GM18498 (cell line): ENCODE measurements around the gene LHFPL3.
"Not testable (repeated sequence)": the region's sequence is repeated elsewhere in the genome, so short reads cannot be mapped to it uniquely, and the experiment has no call there.

Source experiments
- ATAC-seq: cut with Tn5 transposase; IDR thresholded peaks from one replicate; pipeline ENCODE4 v1.9.1; 2021; ENCODE audit warnings: mild to moderate bottlenecking, moderate library complexity; ENCODE audit not compliant: unreplicated experiment

LHFPL3 gene

GRCh38 chr7:104328296-104328969, at the start of gene LHFPL3:
LHFPL3 (plus strand) TSS chr7:104328603.
- ATAC-seq: no peak

- ATAC-seq: not testable (repeated sequence)
Observed at GRCh38 chr7:104281685-104282084, 46.7 kb upstream of the LHFPL3 start.

GRCh38 chr7:104286839-104287238, 41.6 kb upstream of the LHFPL3 start:
- no peak for ATAC-seq

- no peak for ATAC-seq
Observed at GRCh38 chr7:104288137-104288536, 40.3 kb upstream of the LHFPL3 start.

- no peak for ATAC-seq
Observed at GRCh38 chr7:104294291-104294690, 34.1 kb upstream of the LHFPL3 start.

GRCh38 chr7:104296266-104296665, 32.1 kb upstream of the LHFPL3 start:
- ATAC-seq: no peak

- ATAC-seq: no peak
Observed at GRCh38 chr7:104296900-104297299, 31.5 kb upstream of the LHFPL3 start.

GRCh38 chr7:104299323-104299722, 29.1 kb upstream of the LHFPL3 start:
- ATAC-seq: no peak

GRCh38 chr7:104299777-104300176, 28.6 kb upstream of the LHFPL3 start:
- ATAC-seq: no peak

GRCh38 chr7:104306793-104307192, 21.6 kb upstream of the LHFPL3 start:
- ATAC-seq: no peak

- ATAC-seq: no peak
Observed at GRCh38 chr7:104317948-104318629, 10.3 kb upstream of the LHFPL3 start.

- no peak for ATAC-seq
Observed at GRCh38 chr7:104327534-104327933, 869 bp upstream of the LHFPL3 start.

- ATAC-seq: no peak
Observed at GRCh38 chr7:104327938-104328295, 486 bp upstream of the LHFPL3 start.

GRCh38 chr7:104328970-104329825, 795 bp downstream of the LHFPL3 start:
- ATAC-seq: no peak

- ATAC-seq: no peak
Observed at GRCh38 chr7:104341546-104341945, 13.1 kb downstream of the LHFPL3 start.

- no peak for ATAC-seq
Observed at GRCh38 chr7:104352736-104353135, 24.3 kb downstream of the LHFPL3 start.

GRCh38 chr7:104357166-104357565, 28.8 kb downstream of the LHFPL3 start:
- ATAC-seq: no peak

GRCh38 chr7:104358446-104359132, 30.2 kb downstream of the LHFPL3 start:
- no peak for ATAC-seq

GRCh38 chr7:104362756-104363155, 34.4 kb downstream of the LHFPL3 start:
- no peak for ATAC-seq

- ATAC-seq: no peak
Observed at GRCh38 chr7:104363355-104363754, 35.0 kb downstream of the LHFPL3 start.

GRCh38 chr7:104366390-104366789, 38.0 kb downstream of the LHFPL3 start:
- no peak for ATAC-seq
